GM18508 (cell line): ENCODE measurements around the gene DGKB.

ENCODE experiments used
- ATAC-seq: cut with Tn5 transposase; IDR thresholded peaks from one replicate; pipeline ENCODE4 v1.9.1; 2021; ENCODE audit warnings: moderate number of reproducible peaks; ENCODE audit not compliant: insufficient read depth, unreplicated experiment

The DGKB gene

DNA sequence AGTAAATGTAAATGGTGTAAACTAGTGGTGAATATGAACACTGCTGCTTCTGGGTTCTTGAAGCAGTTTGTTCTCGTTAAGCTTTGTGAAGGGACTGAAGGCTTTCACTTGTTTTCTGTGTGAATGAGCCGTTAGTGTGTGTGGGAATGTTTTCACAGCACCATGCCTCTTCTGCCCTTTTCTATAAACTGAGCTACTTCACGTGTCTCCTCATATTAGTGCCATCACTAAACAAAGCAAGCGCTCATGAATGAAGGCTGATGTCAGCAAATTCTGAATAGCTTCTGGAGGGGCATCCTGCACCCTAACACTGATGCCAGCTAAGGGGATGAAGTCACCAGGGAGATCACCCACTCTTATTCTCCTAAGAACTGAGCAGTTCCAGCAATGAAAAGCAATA, 707.5 kb downstream of the DGKB start:
- no peak for ATAC-seq

GRCh38 chr7:14191686-14192098, 710.9 kb downstream of the DGKB start:
- ATAC-seq = no peak

DNA sequence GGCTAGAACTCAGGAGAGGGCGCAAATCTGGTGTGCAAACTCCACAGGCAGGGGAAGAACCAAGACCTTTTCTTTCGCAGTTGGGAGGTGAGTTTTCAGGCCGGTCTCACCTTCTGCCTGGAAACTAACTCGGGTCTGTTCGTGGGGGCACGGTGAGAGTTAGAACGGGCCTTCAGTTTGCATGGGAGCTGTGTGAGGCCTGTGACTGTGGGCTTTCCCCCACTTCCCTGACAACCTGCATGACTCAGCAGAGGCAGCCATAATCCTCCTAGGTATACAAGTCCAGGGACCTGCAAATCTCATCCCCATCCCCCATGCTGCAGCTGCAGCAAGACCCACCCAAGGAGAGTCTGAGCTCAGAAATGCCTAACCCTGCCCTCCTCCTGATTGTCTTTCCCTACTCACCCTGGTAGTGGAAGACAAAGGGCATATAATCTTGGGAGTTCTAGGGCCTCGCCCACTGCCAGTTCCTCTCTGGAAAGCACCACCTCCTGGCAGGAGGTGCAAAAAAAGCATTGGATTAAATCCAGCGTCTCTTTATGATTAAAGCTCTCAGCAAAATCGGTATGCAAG, 718.2 kb downstream of the DGKB start:
- ATAC-seq = no peak

GRCh38 chr7:14179781-14180180, 722.8 kb downstream of the DGKB start:
- ATAC-seq = no peak

DNA sequence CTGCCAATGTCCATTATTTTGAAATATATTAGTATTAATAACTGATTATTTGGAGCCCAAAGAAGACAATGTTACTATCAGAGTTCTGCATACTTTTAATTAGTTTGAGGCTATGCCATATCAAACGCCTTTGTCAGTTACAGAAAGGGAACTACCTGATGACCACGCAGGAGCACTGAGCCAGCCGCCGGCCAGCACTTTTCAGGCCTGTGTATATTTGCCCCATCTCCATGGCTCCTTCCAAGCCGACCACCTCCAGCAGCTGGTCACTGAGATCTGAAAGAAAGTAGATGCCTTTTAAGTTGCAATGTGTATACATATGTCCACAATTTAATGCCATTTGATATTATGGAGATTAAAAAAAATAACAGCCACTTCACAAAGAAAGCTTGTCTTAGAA, 724.7 kb downstream of the DGKB start:
- ATAC-seq = no peak

DNA sequence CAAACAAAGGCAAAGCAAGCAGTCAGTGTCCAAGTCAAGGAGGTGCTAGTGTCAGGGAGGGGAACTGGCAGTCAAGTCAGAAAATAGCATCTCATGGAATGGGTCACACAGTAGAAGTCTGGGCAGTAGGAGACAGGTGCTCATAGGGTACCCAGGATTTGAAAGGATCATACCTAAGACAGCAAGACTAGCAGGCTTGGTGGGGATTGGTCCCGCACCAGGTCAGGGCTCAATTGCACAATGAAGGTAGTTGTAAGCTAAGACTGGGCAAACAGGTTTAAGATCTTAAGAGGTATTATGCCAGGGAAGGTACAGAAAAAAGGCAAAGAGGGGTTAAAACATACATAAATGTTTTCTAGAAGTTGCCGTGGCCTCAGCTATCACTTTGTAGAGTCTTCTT, 731.7 kb downstream of the DGKB start:
- ATAC-seq = no peak

- ATAC-seq = no peak
Observed at GRCh38 chr7:14158111-14158510, 744.4 kb downstream of the DGKB start.

DNA sequence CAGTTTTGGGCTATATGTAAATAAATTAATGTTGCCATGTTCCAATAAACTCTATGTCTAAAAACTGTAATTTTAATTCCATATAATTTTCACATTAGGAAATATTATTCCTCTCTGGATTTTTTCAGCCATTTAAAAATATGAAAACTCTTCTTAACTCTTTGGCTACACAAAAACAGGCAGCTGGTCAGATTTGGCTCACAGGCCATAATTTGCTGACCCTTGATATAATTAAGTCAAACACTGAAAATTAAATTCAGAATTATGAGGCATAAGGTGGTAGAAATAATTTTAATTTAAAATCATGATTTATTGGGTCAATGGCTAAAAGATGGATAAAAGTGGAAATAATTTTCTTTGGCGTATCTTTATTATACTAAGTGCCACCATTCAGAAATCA, 746.1 kb downstream of the DGKB start:
- ATAC-seq = no peak

GRCh38 chr7:14148974-14149373, 753.6 kb downstream of the DGKB start:
- no peak for ATAC-seq

- no peak for ATAC-seq
Observed at GRCh38 chr7:14147532-14147931, 755.0 kb downstream of the DGKB start.

GRCh38 chr7:14144538-14144937, 758.0 kb downstream of the DGKB start:
- ATAC-seq = no peak

- ATAC-seq = no peak
Observed at GRCh38 chr7:14144109-14144508, 758.4 kb downstream of the DGKB start.

DNA sequence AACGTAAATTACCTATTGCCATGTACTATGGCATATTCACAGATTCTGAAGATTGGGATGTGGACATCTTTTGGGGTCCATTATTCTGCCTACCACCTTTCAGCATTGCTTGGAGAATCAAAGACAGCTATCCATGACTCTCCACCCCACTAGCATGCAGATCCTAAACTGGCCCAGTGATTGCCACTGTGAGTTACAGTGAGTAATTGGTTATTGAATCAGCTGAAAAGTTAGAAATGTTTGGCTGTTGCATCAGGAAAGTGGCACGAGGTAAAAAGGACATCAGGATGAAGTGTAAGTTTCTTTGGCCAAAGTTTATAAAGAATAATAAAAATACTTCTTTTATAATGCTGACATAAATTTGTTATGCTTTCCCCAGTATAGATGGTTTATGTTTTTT, 764.9 kb downstream of the DGKB start:
- no peak for ATAC-seq

DNA sequence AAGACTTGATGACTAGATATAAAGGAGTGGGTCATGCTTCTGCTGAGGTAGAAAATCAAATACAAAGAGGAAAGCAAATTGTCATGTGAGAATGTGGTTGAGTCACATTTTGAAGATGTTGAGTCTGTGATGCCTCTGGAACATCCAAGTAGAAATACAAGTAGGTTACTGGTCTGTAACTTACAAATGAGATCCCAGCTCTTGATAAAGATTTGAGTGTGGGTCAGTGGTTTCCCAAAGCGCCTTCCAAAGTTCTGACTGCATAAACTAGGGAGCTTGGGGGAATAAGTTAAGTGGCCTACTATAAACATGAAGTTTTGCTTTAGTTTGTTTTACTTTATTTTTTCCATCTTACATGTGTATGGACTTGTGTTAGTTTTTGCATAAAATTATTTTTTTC, 768.8 kb downstream of the DGKB start:
- ATAC-seq = no peak

GRCh38 chr7:14125998-14126397, 776.6 kb downstream of the DGKB start:
- ATAC-seq = no peak

GRCh38 chr7:14124716-14125115, 777.8 kb downstream of the DGKB start:
- no peak for ATAC-seq

- ATAC-seq = no peak
Observed at GRCh38 chr7:14123923-14124322, 778.6 kb downstream of the DGKB start.

GRCh38 chr7:14115701-14116100, 786.9 kb downstream of the DGKB start:
- ATAC-seq = no peak

GRCh38 chr7:14104861-14105260, 797.7 kb downstream of the DGKB start:
- ATAC-seq = no peak

DNA sequence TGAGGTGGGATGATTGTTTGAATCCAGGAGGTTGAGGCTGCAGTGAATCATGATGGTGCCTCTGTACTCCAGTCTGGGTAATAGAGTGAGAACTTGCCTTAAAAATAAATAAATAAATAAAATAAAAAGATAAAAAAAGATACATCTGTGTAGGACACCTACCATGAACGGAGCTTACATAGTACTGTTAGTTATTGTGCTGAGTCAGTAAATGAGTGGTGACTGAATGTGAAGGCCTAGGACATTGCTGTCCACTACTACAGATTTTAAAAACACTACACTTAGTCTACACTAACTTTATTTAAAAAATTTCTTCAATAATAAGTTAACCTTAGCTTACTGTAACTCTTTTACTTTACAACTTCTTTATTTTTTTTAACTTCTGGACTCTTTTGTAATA, 806.4 kb downstream of the DGKB start:
- ATAC-seq = no peak

DNA sequence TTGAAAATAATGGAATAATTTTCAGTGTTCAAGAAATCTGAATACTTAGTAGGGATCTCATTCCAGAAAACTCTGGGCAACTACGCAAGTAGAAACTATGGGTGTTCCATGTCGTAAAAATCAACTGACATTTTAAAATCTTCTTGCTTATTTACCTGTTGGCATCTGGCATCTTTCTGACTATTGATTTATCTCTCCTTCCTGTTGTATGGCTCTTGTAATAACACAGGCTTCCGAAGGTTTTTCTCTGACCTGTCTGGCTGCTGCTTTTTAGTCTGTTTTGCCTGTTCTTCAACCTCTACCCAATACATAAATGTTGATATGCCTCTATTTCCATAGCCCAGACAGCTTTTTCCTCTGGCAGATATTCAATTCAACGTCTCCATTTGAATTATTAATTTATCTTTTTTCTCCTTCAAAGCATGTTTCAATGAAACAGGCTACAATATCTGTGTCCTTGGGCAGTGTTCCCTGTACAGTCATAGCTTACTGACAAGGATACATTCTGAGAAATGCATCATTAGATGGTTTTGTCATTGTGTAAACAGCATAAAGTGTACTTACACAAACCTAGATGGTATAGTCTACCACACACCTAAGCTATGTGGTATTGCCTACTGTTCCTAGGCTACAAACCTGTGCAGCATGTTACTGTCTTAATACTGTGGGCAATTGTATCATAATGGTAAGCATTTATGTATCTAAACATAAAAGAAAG, 807.2 kb downstream of the DGKB start:
- no peak for ATAC-seq
